HCT116 (cell line): Measurements from ENCODE around the gene PANK4. TPM values are rescaled to one million over a fixed set of nuclear protein-coding genes. Genes with fewer than 3 reads are reported as not detected.

Experiments used
- ATAC-seq: fragments of 200-7000 bp; cut with Tn5 transposase; 2 replicates; pipeline ENCODE4 v1.9.1; 2020; ENCODE audit warnings: mild to moderate bottlenecking, moderate library complexity
- BruUV-seq: library from RNA; stranded (reverse); fragments of 400-500 nt; replicated peaks from 2 replicates; lab custom pipeline; 2021; lab: Mats Ljungman, UMichigan
- CTCF ChIA-PET: fragments of 300-600 bp; sonication (Branson Sonifier 250); formaldehyde crosslinking; loops from one replicate; lab custom pipeline; 2021; ENCODE audit warnings: antibody characterized with exemption; lab: Charles Lee
- POLR2A ChIA-PET: fragments of 300-600, 350-600 bp; sonication (Branson Sonifier 250); formaldehyde crosslinking; loops from one replicate; lab custom pipeline; 2021; ENCODE audit warnings: antibody characterized with exemption; lab: Charles Lee
- RAD21 ChIA-PET, 2 experiments: fragments of 300-600 bp; sonication (Branson Sonifier 250); formaldehyde crosslinking; loops; one replicate each; lab custom pipeline; 2023; ENCODE audit warnings: low total read pairs in 2 of 2; ENCODE audit not compliant: uncharacterized antibody in 2 of 2, unreplicated experiment in 2 of 2, low non-redundant PET in 1 of 2; lab: Charles Lee
- DNase-seq: peaks from one replicate; pipeline ENCODE4 v3.0.0-alpha.2; 2010; ENCODE audit warnings: low read depth, low spot score
- H2AFZ ChIP-seq: fragments of 200-600 bp; shearing (Covaris generic), sonication (generic); 2 replicates; pipeline ENCODE4 v1.6.1; 2017; ENCODE audit warnings: low read depth, mixed run types, mixed read lengths, antibody characterized with exemption, low read length; ENCODE audit not compliant: poor library complexity, severe bottlenecking
- H3K27ac ChIP-seq: 2 replicates; pipeline ENCODE4 v1.5.1; 2012; ENCODE audit warnings: low read depth, low read length
- H3K27me3 ChIP-seq: fragments of 200-600 bp; sonication (generic); 2 replicates; pipeline ENCODE4 v1.6.1; 2016; ENCODE audit warnings: mixed run types, low read length, mixed read lengths; ENCODE audit not compliant: insufficient read depth
- H3K36me3 ChIP-seq, 2 experiments: fragments of 200-500 bp in 1 of 2; fragments of 200-600 bp in 1 of 2; sonication (Bioruptor generic) in 1 of 2; sonication (generic) in 1 of 2; 2 replicates each; pipeline versions ENCODE4 v1.5.1 to v1.6.1; 2014 to 2016; ENCODE audit warnings: low read length in 2 of 2, inconsistent platforms in 1 of 2, mixed read lengths in 1 of 2, mixed run types in 1 of 2; ENCODE audit not compliant: insufficient read depth in 2 of 2, control insufficient read depth in 1 of 2
- H3K4me1 ChIP-seq, 2 experiments: fragments of 200-600 bp in 1 of 2; sonication (generic) in 1 of 2; 2 replicates each; pipeline versions ENCODE4 v1.5.1 to v1.6.1; 2012 to 2017; ENCODE audit warnings: low read length in 2 of 2, inconsistent platforms in 1 of 2, mild to moderate bottlenecking in 1 of 2, mixed read lengths in 1 of 2, mixed run types in 1 of 2, moderate library complexity in 1 of 2; ENCODE audit not compliant: insufficient read depth in 2 of 2, control insufficient read depth in 1 of 2
- H3K4me2 ChIP-seq: fragments of 200-600 bp; sonication (generic); 2 replicates; pipeline ENCODE4 v1.6.1; 2017; ENCODE audit warnings: mixed run types, low read length, mixed read lengths
- H3K4me3 ChIP-seq, 2 experiments: fragments of 200-600 bp in 1 of 2; sonication (generic) in 1 of 2; replicated peaks in 1 of 2; 2 replicates each; pipeline ENCODE4 v1.5.1; 2011 to 2016; ENCODE audit warnings: low read length in 2 of 2, control low read depth in 1 of 2, low read depth in 1 of 2, mild to moderate bottlenecking in 1 of 2, mixed read lengths in 1 of 2, mixed run types in 1 of 2
- H3K79me2 ChIP-seq: fragments of 200-600 bp; sonication (generic); 2 replicates; pipeline ENCODE4 v1.6.1; 2017; ENCODE audit warnings: mild to moderate bottlenecking, mixed run types, low read length, moderate library complexity, mixed read lengths; ENCODE audit not compliant: insufficient read depth
- H3K9ac ChIP-seq: fragments of 200-600 bp; sonication (generic); 2 replicates; pipeline ENCODE4 v1.6.1; 2016; ENCODE audit warnings: low read length, mixed read lengths
- H3K9me2 ChIP-seq: fragments of 200-600 bp; sonication (generic), shearing (Covaris generic); 2 replicates; pipeline ENCODE4 v1.6.1; 2017; ENCODE audit warnings: mixed run types, mild to moderate bottlenecking, moderate library complexity; ENCODE audit not compliant: insufficient read depth
- H3K9me3 ChIP-seq, 2 experiments: fragments of 200-500 bp in 1 of 2; fragments of 200-600 bp in 1 of 2; sonication (Bioruptor generic) in 1 of 2; sonication (generic) in 1 of 2; 2 replicates each; pipeline ENCODE4 v1.6.1; 2014 to 2017; ENCODE audit warnings: low read length in 2 of 2, mixed read lengths in 2 of 2, inconsistent platforms in 1 of 2, low read depth in 1 of 2, mild to moderate bottlenecking in 1 of 2, mixed run types in 1 of 2, moderate library complexity in 1 of 2; ENCODE audit not compliant: control insufficient read depth in 1 of 2, insufficient read depth in 1 of 2
- H4K20me1 ChIP-seq: fragments of 200-600 bp; sonication (generic), shearing (Covaris generic); 2 replicates; pipeline ENCODE4 v1.6.1; 2017; ENCODE audit warnings: mixed run types, mild to moderate bottlenecking, moderate library complexity; ENCODE audit not compliant: insufficient read depth
- ATF3 ChIP-seq: IDR thresholded peaks from 2 replicates; pipeline ENCODE4 v1.6.1; 2012
- CBX3 ChIP-seq: IDR thresholded peaks from 2 replicates; pipeline ENCODE4 v1.6.1; 2012; ENCODE audit warnings: low read depth
- FOSL1 ChIP-seq: IDR thresholded peaks from 2 replicates; pipeline ENCODE4 v1.6.1; 2012; ENCODE audit warnings: low read depth
- POLR2A ChIP-seq: IDR thresholded peaks from 2 replicates; pipeline ENCODE4 v1.7.0; 2011; ENCODE audit warnings: borderline replicate concordance; ENCODE audit not compliant: insufficient read depth, insufficient read length; ENCODE audit errors: extremely low read depth
- SIN3A ChIP-seq: IDR thresholded peaks from 2 replicates; pipeline ENCODE4 v1.6.1; 2012; ENCODE audit warnings: low read depth
- SRF ChIP-seq: IDR thresholded peaks from 2 replicates; pipeline ENCODE4 v1.6.1; 2012; ENCODE audit warnings: low read depth
- TCF7L2 ChIP-seq: IDR thresholded peaks from 2 replicates; pipeline ENCODE4 v1.7.0; 2011; ENCODE audit warnings: borderline replicate concordance, inconsistent platforms; ENCODE audit not compliant: insufficient read depth, insufficient read length; ENCODE audit errors: extremely low read depth
- ZNF274 ChIP-seq: fragments of 200-500 bp; sonication (Bioruptor generic); IDR thresholded peaks from 2 replicates; pipeline ENCODE4 v1.6.1; 2014; ENCODE audit warnings: mild to moderate bottlenecking, low read depth, low read length, inconsistent platforms
- intact Hi-C: fragments of 100-400 bp; cut with micrococcal nuclease; formaldehyde crosslinking; loops from 2 replicates; pipeline ENCODE4 v1.10.0; 2022
- total RNA-seq: library from RNA; stranded (reverse); gene quantifications from one replicate; pipeline ENCODE4 v1.2.1, GENCODE V29; 2021; ENCODE audit not compliant: unreplicated experiment
- TF ChIP-seq, protein P1 (sequence below): IDR thresholded peaks from 2 replicates; pipeline ENCODE4 v1.6.1; 2011; ENCODE audit warnings: mild to moderate bottlenecking, low read length, moderate library complexity; ENCODE audit not compliant: insufficient replicate concordance; ENCODE audit errors: extremely low read depth

PANK4 gene
- total RNA-seq, 1 experiment from 2014 or later, result 38.5 TPM

- Histone ChIP-seq H3K4me1 (peaks cover 2 to 25% of the 10 kb centered on the region in 2 experiments), H3K9me2 (no peaks in the 10 kb centered on the region), H3K4me3 (no peak overlapping the region), H4K20me1 (no peaks in the 10 kb centered on the region), H3K9ac (no peak overlapping the region), H3K27ac (no peak overlapping the region), H3K4me2 (no peak overlapping the region), H2AFZ (no peak overlapping the region), H3K9me3 (no peaks in the 10 kb centered on the region), H3K36me3 (no peaks in the 10 kb centered on the region), H3K79me2 (no peaks in the 10 kb centered on the region), H3K27me3 (no peaks in the 10 kb centered on the region)
- POLR2A ChIA-PET, result no interaction called here
- CTCF ChIA-PET, result no interaction called here
- TF ChIP-seq SRF (no peak), TCF7L2 (no peak), SIN3A (no peak), POLR2A (no peak)
- TF ChIP-seq, protein P1, sequence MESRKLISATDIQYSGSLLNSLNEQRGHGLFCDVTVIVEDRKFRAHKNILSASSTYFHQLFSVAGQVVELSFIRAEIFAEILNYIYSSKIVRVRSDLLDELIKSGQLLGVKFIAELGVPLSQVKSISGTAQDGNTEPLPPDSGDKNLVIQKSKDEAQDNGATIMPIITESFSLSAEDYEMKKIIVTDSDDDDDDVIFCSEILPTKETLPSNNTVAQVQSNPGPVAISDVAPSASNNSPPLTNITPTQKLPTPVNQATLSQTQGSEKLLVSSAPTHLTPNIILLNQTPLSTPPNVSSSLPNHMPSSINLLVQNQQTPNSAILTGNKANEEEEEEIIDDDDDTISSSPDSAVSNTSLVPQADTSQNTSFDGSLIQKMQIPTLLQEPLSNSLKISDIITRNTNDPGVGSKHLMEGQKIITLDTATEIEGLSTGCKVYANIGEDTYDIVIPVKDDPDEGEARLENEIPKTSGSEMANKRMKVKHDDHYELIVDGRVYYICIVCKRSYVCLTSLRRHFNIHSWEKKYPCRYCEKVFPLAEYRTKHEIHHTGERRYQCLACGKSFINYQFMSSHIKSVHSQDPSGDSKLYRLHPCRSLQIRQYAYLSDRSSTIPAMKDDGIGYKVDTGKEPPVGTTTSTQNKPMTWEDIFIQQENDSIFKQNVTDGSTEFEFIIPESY, result no peak
- no TSS peak for BruUV-seq
- no peak for DNase-seq
- ATAC-seq, result no peak
- RAD21 ChIA-PET, result no interaction called here
- intact Hi-C loops, result no loop called here
These were observed 15.3 kb upstream of the PANK4 start for GRCh38 chr1:2541619-2542245.

DNA sequence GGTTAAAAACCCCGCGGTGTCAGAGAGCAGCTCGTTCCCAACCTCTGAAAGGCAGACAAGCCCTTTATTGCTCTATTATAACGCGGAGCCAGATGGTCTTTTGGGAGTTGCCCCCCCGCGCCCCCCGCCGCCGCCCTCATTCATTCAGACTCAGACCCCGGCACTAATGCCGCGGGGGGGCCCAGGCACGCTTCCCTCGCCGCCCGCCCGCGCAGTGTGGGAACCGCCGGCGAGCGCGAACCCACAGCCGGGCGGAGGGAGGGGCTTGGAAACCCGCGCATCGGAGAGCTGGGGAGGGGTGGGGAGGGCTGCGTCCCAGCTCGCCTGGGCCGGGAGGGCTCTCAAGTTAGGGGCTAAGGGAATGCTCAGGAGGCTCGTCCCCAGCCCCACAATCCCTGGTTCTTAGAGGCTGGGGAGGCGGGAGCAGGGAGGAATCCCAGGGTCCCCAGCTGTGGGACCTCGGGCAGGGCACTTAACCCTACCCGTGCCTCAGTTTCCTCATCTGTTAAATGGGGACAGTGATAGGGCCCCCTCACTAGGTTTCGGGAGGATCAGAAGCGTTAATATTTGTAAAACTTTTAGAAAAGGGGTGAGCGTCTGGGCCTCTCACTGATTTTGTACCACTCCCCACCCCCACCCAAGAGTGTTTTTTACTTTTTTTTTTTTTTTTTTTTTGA is 14.6 kb upstream of the PANK4 start:
- Histone ChIP-seq H3K79me2 (no peaks in the 10 kb centered on the region), H3K9me2 (no peaks in the 10 kb centered on the region), H3K4me1 (peaks cover 2 to 19% of the 10 kb centered on the region in 2 experiments), H3K9me3 (no peaks in the 10 kb centered on the region), H2AFZ (no peak overlapping the region), H4K20me1 (no peaks in the 10 kb centered on the region), H3K27me3 (no peaks in the 10 kb centered on the region), H3K27ac (no peak overlapping the region), H3K4me2 (no peak overlapping the region), H3K9ac (no peak overlapping the region), H3K4me3 (no peak overlapping the region), H3K36me3 (no peaks in the 10 kb centered on the region)
- BruUV-seq, result no TSS peak
- intact Hi-C loops, result no loop called here
- TF ChIP-seq FOSL1 (no peak), CBX3 (no peak), TCF7L2 (no peak), ZNF274 (no peak), ATF3 (no peak), SIN3A (no peak)
- DNase-seq, result no peak
- RAD21 ChIA-PET, result no interaction called here
- CTCF ChIA-PET, result no interaction called here
- ATAC-seq, result no peak
- POLR2A ChIA-PET, result no interaction called here
